ENCODE measurements around the gene TMEM170A.
A peak's percentile ranks its signal among the peaks of the same experiment; 100 is the strongest.
"Not testable (repeated sequence)": the region's sequence is repeated elsewhere in the genome, so short reads cannot be mapped to it uniquely, and the experiment has no call there.

TMEM170A gene

GRCh38 chr16:75464122-75464918, at the start of gene TMEM170A:
Gene TMEM170A, minus strand, starts transcription at chr16:75464689. Its CDS starts 89 bp downstream, at chr16:75464600.
- peak; percentile 99 for DNase-seq

GRCh38 chr16:75506574-75506973, 42.1 kb upstream of the TMEM170A start:
- peak; percentile 89 for DNase-seq

- no peak for DNase-seq
These were observed 41.6 kb upstream of the TMEM170A start for GRCh38 chr16:75506107-75506506.

- no peak for DNase-seq
These were observed 39.3 kb upstream of the TMEM170A start for GRCh38 chr16:75503801-75504200.

GRCh38 chr16:75502916-75503605, 38.6 kb upstream of the TMEM170A start:
- DNase-seq: no peak

GRCh38 chr16:75501820-75502219, 37.3 kb upstream of the TMEM170A start:
- peak; percentile 47 for DNase-seq

- DNase-seq: no peak
These were observed 36.9 kb upstream of the TMEM170A start for GRCh38 chr16:75501359-75501758.

GRCh38 chr16:75498605-75499322, 34.3 kb upstream of the TMEM170A start:
- not testable (repeated sequence) for DNase-seq

- DNase-seq: no peak
These were observed 33.1 kb upstream of the TMEM170A start for GRCh38 chr16:75497558-75497957.

GRCh38 chr16:75495076-75495674, 30.7 kb upstream of the TMEM170A start, which contains the start of gene CHST6:
Gene CHST6, minus strand, starts transcription at chr16:75495441. Its CDS starts 15,613 bp downstream, at chr16:75479828.
- DNase-seq: peak; percentile 50

GRCh38 chr16:75494661-75495075, 30.2 kb upstream of the TMEM170A start:
- no peak for DNase-seq

GRCh38 chr16:75494184-75494583, 29.7 kb upstream of the TMEM170A start:
- DNase-seq: no peak

GRCh38 chr16:75491876-75492275, 27.4 kb upstream of the TMEM170A start:
- DNase-seq: no peak

GRCh38 chr16:75488322-75488721, 23.8 kb upstream of the TMEM170A start:
- no peak for DNase-seq

- no peak for DNase-seq
These were observed 22.3 kb upstream of the TMEM170A start for GRCh38 chr16:75486676-75487313.

- DNase-seq: no peak
These were observed 21.7 kb upstream of the TMEM170A start for GRCh38 chr16:75486014-75486675.

- DNase-seq: no peak
These were observed 20.9 kb upstream of the TMEM170A start for GRCh38 chr16:75485230-75486013.

GRCh38 chr16:75483222-75483621, 18.7 kb upstream of the TMEM170A start:
- no peak for DNase-seq

GRCh38 chr16:75482434-75483205, 18.1 kb upstream of the TMEM170A start:
- no peak for DNase-seq

GRCh38 chr16:75481475-75481874, 17.0 kb upstream of the TMEM170A start:
- DNase-seq: no peak

Data from fibroblast of upper back skin (primary cell).